IMR-90 (cell line): Measurements from ENCODE around the gene C11orf58.

Experiments used
- NFE2L2 ChIP-seq: fragments of 150-350 bp; IDR thresholded peaks from 2 replicates; pipeline ENCODE4 v1.6.1; 2016; ENCODE audit warnings: low read depth, mild to moderate bottlenecking, low read length
- POLR2A ChIP-seq: IDR thresholded peaks from 2 replicates; pipeline ENCODE4 v1.6.1; 2012; ENCODE audit warnings: mild to moderate bottlenecking, low read depth, low read length
- RFX5 ChIP-seq: IDR thresholded peaks from 2 replicates; pipeline ENCODE4 v1.8.0; 2012; ENCODE audit warnings: low read depth, mild to moderate bottlenecking, low read length, moderate library complexity
- SMC3 ChIP-seq: fragments of 150-350 bp; IDR thresholded peaks from 2 replicates; pipeline ENCODE4 v1.6.1; 2016; ENCODE audit warnings: low read depth, mild to moderate bottlenecking, antibody characterized with exemption, low read length, moderate library complexity
- TF ChIP-seq, protein P1 (sequence below): conservative IDR thresholded peaks from 2 replicates; pipeline ENCODE4 v1.5.1; 2012; ENCODE audit warnings: mild to moderate bottlenecking, low read depth, low read length, improper control_type of control experiment

DNA sequence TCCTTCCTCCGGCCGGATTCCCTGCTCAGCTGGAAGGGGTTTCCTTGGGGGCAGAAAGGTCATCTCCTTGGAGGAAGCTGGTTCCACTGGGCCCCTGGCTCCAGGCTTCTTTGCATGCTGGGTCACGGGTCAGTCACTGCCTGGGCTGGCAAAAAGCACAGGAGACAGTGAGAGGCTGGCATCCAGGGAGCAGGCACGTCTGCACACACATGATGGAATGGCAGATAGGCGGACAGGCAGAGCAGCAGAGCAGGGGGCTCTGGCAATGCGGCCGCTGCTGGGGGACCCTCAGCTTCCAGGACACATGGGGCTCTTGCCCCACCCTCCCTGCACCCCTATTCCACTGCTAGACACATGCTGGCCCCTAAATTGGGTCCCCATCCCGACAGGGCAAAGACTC is 40.4 kb downstream of the C11orf58 start:
- TF ChIP-seq, protein P1, sequence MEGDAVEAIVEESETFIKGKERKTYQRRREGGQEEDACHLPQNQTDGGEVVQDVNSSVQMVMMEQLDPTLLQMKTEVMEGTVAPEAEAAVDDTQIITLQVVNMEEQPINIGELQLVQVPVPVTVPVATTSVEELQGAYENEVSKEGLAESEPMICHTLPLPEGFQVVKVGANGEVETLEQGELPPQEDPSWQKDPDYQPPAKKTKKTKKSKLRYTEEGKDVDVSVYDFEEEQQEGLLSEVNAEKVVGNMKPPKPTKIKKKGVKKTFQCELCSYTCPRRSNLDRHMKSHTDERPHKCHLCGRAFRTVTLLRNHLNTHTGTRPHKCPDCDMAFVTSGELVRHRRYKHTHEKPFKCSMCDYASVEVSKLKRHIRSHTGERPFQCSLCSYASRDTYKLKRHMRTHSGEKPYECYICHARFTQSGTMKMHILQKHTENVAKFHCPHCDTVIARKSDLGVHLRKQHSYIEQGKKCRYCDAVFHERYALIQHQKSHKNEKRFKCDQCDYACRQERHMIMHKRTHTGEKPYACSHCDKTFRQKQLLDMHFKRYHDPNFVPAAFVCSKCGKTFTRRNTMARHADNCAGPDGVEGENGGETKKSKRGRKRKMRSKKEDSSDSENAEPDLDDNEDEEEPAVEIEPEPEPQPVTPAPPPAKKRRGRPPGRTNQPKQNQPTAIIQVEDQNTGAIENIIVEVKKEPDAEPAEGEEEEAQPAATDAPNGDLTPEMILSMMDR = no peak
- TF ChIP-seq POLR2A = no peak
- no peak for TF ChIP-seq SMC3
- no peak for TF ChIP-seq RFX5
- no peak for TF ChIP-seq NFE2L2
